AG10803 (cell line): ENCODE data around the gene THSD4.

ENCODE experiments used
- DNase-seq: peaks from one replicate; pipeline ENCODE4 v3.0.0; 2010; ENCODE audit warnings: low read depth
- H3K4me3 ChIP-seq: 2 replicates; pipeline ENCODE4 v1.5.1; 2011; ENCODE audit warnings: mild to moderate bottlenecking, low read length, control low read depth
- TF ChIP-seq, protein P1 (sequence below): conservative IDR thresholded peaks from 2 replicates; pipeline ENCODE4 v1.5.1; 2011; ENCODE audit warnings: mild to moderate bottlenecking, low read length, control low read depth, inconsistent platforms

Gene THSD4

GRCh38 chr15:71480556-71480955, 365.3 kb downstream of the THSD4 start:
- TF ChIP-seq, protein P1, sequence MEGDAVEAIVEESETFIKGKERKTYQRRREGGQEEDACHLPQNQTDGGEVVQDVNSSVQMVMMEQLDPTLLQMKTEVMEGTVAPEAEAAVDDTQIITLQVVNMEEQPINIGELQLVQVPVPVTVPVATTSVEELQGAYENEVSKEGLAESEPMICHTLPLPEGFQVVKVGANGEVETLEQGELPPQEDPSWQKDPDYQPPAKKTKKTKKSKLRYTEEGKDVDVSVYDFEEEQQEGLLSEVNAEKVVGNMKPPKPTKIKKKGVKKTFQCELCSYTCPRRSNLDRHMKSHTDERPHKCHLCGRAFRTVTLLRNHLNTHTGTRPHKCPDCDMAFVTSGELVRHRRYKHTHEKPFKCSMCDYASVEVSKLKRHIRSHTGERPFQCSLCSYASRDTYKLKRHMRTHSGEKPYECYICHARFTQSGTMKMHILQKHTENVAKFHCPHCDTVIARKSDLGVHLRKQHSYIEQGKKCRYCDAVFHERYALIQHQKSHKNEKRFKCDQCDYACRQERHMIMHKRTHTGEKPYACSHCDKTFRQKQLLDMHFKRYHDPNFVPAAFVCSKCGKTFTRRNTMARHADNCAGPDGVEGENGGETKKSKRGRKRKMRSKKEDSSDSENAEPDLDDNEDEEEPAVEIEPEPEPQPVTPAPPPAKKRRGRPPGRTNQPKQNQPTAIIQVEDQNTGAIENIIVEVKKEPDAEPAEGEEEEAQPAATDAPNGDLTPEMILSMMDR = no peak
- DNase-seq = no peak
- no peak overlapping the region for H3K4me3 ChIP-seq

GRCh38 chr15:71484080-71484479, 368.8 kb downstream of the THSD4 start:
- TF ChIP-seq, protein P1 = no peak
- DNase-seq = no peak
- H3K4me3 ChIP-seq = no peak overlapping the region

GRCh38 chr15:71485094-71485693, 369.9 kb downstream of the THSD4 start:
- H3K4me3 ChIP-seq = no peak overlapping the region
- no peak for DNase-seq
- TF ChIP-seq, protein P1 = peak; percentile 43

DNA sequence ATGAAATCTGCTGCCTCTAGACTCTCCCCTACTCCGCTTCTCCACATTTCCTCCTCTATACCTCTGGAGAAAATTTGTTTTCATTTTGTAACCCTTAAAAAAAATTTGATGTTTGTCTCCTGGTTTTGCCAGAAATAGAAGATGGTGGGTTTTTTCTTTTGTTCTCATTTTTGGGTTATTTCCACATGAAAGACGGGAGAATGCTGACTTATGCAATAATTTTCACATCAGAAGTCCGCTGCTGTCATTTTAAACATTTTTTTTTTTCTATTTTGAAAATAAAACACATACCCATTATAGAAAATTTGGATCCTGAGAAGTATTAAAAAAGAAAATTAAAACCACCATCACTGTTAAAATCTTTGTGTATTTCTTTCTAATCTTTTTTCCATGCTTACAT, 374.3 kb downstream of the THSD4 start:
- TF ChIP-seq, protein P1 = no peak
- no peak for DNase-seq
- H3K4me3 ChIP-seq = no peak overlapping the region

DNA sequence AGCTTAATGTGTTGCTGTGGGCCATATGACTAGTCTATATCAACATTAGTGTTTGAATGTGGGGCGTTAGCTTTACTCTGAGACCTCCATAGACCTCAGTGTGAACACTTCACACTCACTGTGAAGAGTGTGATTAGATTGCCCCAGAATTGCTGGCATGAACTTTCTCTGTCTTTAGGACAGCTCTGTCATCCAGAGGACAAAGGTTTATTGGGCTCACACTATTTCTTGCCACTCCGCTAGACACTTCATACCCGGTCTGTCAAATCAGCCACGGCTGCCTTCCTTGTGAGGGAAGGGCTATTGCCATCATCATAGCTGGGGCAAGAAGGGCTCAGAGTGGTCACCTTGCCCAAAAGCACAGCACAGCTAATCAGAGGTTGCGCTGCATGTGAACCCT, 378.3 kb downstream of the THSD4 start:
- no peak for DNase-seq
- H3K4me3 ChIP-seq = no peak overlapping the region
- TF ChIP-seq, protein P1 = no peak

- TF ChIP-seq, protein P1 = no peak
- DNase-seq = no peak
- no peak overlapping the region for H3K4me3 ChIP-seq
These were observed 379.5 kb downstream of the THSD4 start for GRCh38 chr15:71494563-71495397.

DNA sequence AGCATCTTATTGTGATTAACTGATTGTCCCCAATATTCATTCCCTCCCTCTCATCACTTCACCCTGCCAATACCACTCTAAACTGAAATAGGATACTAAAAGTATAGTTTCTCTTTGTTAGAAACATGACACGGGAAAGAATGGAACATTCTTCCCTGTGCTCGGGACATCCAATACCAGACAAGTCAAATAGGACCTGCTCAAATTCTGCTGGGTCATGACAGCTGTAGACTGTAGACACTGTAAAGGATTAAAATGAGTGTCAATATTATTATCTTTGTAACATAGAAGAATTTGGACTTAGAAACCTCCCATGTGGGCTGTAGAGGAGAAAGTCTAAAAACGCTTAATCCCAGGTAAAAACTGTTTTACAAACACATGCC, 380.1 kb downstream of the THSD4 start:
- TF ChIP-seq, protein P1 = no peak
- DNase-seq = no peak

More for the DNA sequence above, 380.1 kb downstream of the THSD4 start:
- no peak overlapping the region for H3K4me3 ChIP-seq
